HG03103 (cell line): ENCODE results near the gene LMOD1.
"Not testable (repeated sequence)": the region's sequence is repeated elsewhere in the genome, so short reads cannot be mapped to it uniquely, and the experiment has no call there.

Experiments
- ATAC-seq: cut with Tn5 transposase; IDR thresholded peaks from one replicate; pipeline ENCODE4 v1.9.1; 2021; ENCODE audit warnings: low read depth; ENCODE audit not compliant: unreplicated experiment

The LMOD1 gene

GRCh38 chr1:201946224-201946908, at the start of gene LMOD1:
TSS of gene LMOD1 (minus strand) at chr1:201946548. CDS start at chr1:201946340, 208 bp downstream.
- no peak for ATAC-seq

- ATAC-seq: no peak
These were observed 44.1 kb upstream of the LMOD1 start for GRCh38 chr1:201990427-201990826.

GRCh38 chr1:201989354-201990128, 43.2 kb upstream of the LMOD1 start:
- ATAC-seq: no peak

GRCh38 chr1:201988601-201989000, 42.3 kb upstream of the LMOD1 start:
- no peak for ATAC-seq

GRCh38 chr1:201985355-201985754, 39.0 kb upstream of the LMOD1 start:
- no peak for ATAC-seq

- ATAC-seq: no peak
These were observed 38.1 kb upstream of the LMOD1 start for GRCh38 chr1:201984446-201984845.

GRCh38 chr1:201983380-201983805, 37.0 kb upstream of the LMOD1 start:
- ATAC-seq: no peak

- peak; percentile 48 for ATAC-seq
These were observed 36.5 kb upstream of the LMOD1 start, which contains the start of gene RNPEP for GRCh38 chr1:201982623-201983379. TSS of gene RNPEP (plus strand) at chr1:201982648. CDS start at chr1:201982667, 19 bp downstream.

GRCh38 chr1:201982082-201982622, 35.8 kb upstream of the LMOD1 start:
- ATAC-seq: peak; percentile 75

GRCh38 chr1:201970334-201971159, 24.2 kb upstream of the LMOD1 start:
- no peak for ATAC-seq

- no peak for ATAC-seq
These were observed 22.0 kb upstream of the LMOD1 start for GRCh38 chr1:201968202-201968925.

- no peak for ATAC-seq
These were observed 19.8 kb upstream of the LMOD1 start for GRCh38 chr1:201966171-201966570.

GRCh38 chr1:201964261-201964660, 17.9 kb upstream of the LMOD1 start:
- no peak for ATAC-seq

GRCh38 chr1:201962382-201962781, 16.0 kb upstream of the LMOD1 start:
- not testable (repeated sequence) for ATAC-seq

GRCh38 chr1:201958348-201958747, 12.0 kb upstream of the LMOD1 start:
- ATAC-seq: no peak

GRCh38 chr1:201955729-201956143, 9.4 kb upstream of the LMOD1 start:
- ATAC-seq: peak; percentile 22

- ATAC-seq: peak; percentile 100
These were observed 8.8 kb upstream of the LMOD1 start, which contains the start of gene TIMM17A for GRCh38 chr1:201955009-201955728. TSS of gene TIMM17A (plus strand) at chr1:201955503. CDS start at chr1:201955527, 24 bp downstream.

- no peak for ATAC-seq
These were observed 8.1 kb upstream of the LMOD1 start for GRCh38 chr1:201954263-201955008.
